Measurements from ENCODE around the gene CORO1C. TPM values are rescaled to one million over a fixed set of nuclear protein-coding genes. Genes with fewer than 3 reads are reported as not detected.

The CORO1C gene
- 340 and 474 TPM in 2 replicates for total RNA-seq

DNA sequence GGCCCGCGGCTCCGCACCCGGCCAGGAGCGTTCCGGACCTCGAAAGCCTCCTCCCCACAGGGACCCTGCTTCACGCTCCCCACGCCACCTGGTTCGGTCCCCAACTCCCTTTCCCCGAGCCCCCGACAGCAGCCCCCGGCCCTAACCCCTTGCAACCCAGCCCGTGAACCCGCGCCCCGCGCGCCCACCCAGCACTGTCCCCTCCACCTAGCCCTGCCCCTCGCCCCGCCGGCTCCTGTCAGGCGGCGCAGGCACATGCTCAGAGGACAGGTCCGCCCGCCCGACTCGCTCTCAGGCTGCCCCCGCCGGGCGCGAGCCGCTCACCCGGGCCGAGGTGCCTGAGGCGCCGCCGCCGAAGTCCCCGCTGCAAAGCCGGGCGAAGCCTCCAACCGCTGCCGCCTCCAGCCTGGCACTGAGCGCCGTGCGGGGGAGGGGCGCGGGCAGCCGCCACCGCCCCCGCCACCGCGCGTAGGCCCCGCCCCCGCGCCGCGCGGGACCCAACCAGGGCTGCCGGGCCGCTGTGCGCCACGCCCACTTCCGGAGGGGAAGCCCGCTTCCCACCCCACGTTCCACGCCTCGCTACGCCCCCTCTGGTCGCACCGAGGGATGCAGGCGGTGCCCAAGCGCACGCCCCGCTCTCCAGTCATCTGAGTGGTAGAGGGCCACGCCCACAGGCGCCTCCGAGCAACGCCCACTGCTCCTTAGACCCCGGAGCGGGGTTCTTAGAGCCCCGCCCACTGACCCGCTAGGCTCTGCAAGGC lies at the start of gene CORO1C:
TSS of gene CORO1C (minus strand) at position 414 of the 761 bp plus-strand sequence. CDS start 30,200 bp downstream, outside the sequence.

DNA sequence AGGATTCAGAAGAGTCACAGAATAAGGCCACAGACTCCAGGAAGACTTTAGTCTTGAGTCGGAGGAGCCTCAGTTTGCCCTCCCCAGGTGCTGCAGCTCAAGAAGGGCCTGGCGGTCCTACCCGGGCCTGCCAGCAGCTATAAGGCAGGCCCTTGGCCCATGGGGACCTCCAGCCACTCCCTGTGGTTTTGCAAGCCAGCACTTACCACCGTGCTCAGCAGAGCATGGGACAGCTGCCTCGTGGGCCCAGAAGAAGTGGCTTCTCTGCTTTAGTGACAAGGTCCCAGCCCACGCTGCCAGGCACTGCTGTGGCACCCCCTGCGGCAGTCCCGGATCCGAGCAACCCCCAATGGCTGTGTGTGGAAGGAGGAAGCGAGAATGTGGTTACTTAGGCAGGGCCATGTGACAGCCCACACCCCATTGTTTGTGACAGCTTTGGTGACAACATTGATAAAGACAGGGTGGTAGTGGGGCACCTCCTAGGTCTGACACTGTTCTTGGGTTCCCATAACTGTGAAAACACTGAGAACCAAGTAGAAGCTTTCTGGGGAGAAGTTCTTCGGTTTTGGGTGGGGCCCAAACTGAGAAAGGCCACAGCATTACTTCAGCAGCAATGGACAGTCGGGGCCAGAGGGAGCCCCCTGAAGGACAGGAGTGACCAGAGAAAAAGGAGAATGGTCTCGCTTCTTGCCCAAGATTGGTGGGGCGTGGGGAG lies 97.6 kb downstream of the CORO1C start, which contains the start of gene SELPLG:
TSS of gene SELPLG (minus strand) at position 361 of the 715 bp plus-strand sequence. CDS start 9,587 bp downstream, outside the sequence.

DNA sequence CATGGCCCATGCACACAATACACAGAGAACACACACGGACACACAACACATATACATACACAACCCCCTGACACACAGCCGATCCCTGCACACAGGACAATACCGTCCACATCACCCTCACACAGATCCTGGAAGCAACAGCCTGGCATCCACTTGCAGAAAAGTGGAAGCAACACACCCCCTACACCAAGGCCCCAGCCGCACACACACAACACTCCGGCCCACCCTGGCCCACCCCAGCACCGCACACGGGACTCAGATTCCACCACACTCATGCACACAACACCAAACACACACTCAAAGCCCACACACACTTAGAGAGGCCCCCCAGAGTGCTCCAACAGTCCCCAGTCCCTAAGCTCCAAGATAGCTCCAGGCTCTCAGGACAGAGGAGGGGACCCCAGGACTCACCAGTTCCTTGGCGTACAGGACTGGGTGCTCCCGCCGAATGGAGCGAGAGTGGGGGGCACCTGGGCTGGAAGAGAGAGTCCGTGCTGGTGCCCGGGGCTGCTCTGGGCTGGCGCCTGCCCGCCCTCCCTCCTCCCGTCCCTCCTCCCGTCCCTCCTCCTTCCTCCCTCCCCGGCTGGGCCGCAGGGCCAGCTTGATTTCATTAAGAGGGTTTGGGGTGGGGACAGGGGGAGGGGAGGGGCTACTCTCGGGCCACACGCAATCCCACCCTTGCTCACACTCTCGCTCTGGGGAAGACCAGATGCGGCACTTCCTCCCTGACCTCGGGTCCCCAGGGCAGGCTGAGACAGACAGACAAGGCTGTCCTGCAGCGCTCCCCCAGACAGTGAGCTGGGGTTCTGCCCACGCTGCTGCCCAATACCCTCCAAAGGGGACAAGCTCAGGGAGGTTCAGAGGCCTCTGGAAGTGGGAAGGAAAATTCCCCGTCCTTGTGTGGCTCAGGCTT lies 133.5 kb downstream of the CORO1C start, which contains the start of gene TMEM119:
TSS of gene TMEM119 (minus strand) at position 526 of the 913 bp plus-strand sequence. CDS start 5,701 bp downstream, outside the sequence.

Small RNA genes lying within 50 kb of the gene (small RNA-seq; reads per million reads assigned to genes)
- gene AC087893.2 (not detected), gene RF00019 (not detected), gene RF00561 (not detected), gene RNU7-169P (not detected)

Other genes starting within 250 kb of the CORO1C start
- 5.4 and 6.5 TPM in 2 replicates for gene FICD, start 216.2 kb downstream of the CORO1C start, total RNA-seq
- gene SART3, start 170.3 kb downstream of the CORO1C start, total RNA-seq = 57.1 and 62.4 TPM in 2 replicates
- gene ISCU, start 168.9 kb downstream of the CORO1C start, total RNA-seq = 79.5 and 97.2 TPM in 2 replicates
- not detected in 2 replicates for gene TMEM119, start 133.4 kb downstream of the CORO1C start, total RNA-seq
- 0.22 and 0.27 TPM in 2 replicates for gene SELPLG, start 97.6 kb downstream of the CORO1C start, total RNA-seq
- gene SSH1, start 126.1 kb upstream of the CORO1C start, total RNA-seq = 23.4 and 28.8 TPM in 2 replicates
- not detected in 2 replicates for gene DAO, start 148.6 kb upstream of the CORO1C start, total RNA-seq